Measurements from ENCODE around the gene IPCEF1.
"Not testable (repeated sequence)": the region's sequence is repeated elsewhere in the genome, so short reads cannot be mapped to it uniquely, and the experiment has no call there.

Gene IPCEF1

GRCh38 chr6:154219250-154219649 is 137.4 kb downstream of the IPCEF1 start:
- no peak for DNase-seq (ENCODE audit: low spot score)

GRCh38 chr6:154218787-154219186 is 137.8 kb downstream of the IPCEF1 start:
- no peak for DNase-seq (ENCODE audit: low spot score)

- no peak for DNase-seq (ENCODE audit: low spot score)
Observed at GRCh38 chr6:154218301-154218700, 138.3 kb downstream of the IPCEF1 start.

GRCh38 chr6:154213782-154214181 is 142.8 kb downstream of the IPCEF1 start:
- DNase-seq (ENCODE audit: low spot score): no peak

DNA sequence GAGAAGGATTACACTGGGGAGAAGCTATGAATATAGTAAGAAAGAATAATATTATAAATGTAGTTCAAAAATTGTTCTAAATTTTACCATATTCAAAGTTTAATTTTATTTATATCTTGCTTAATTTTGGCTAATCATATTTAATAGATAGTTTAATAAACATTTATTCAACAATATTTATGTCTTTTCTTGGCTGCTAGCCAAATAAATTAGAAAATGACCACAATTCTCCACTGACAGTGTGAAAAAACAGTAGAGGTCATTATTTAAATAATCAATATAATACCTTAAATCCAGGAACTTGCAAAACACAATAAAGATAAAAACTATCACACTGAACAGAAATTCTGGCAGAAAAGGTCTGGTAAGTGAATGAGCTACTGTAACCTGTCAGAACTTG is 145.9 kb downstream of the IPCEF1 start:
- DNase-seq (ENCODE audit: low spot score): no peak

- no peak for DNase-seq (ENCODE audit: low spot score)
Observed at GRCh38 chr6:154209555-154209954, 147.0 kb downstream of the IPCEF1 start.

DNA sequence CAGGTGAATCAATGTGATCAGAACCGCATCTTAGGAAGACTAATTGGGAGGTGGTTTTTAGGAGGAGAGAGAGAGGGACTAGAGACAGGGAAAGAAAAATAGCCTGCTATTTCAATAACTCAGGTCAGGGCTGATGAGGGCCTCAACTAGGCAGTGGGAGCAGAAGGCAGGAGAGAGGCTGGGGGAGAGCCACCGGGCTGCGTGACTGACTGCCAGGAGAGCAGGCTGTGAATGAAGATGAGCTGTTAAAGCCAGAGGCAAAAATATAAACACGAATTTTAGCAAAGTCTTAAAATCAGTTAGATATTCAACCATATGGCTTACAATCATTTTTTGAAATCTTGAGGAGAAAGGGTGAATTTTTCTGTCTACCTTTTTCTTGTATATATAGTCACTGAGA is 149.6 kb downstream of the IPCEF1 start:
- DNase-seq (ENCODE audit: low spot score): no peak

- no peak for DNase-seq (ENCODE audit: low spot score)
Observed at GRCh38 chr6:154206141-154206540, 150.5 kb downstream of the IPCEF1 start.

DNA sequence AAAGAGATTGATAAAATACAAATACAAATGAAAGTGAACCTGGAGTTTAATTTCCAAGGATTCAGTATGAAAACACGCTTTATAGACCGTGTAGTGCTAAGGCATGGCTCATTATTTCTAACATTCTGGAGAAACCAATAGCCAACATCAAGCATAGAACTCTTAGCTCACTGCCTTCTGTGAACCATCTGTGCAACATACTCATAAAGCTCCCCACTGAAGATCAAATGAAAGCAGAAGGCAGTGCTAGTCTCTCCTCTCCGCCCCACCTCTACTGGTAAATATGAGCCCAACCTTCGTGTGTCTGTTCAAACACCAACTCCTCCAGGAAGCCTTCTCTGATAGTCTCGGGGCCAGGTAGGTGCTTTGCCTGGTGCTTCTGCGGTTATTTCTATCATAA is 153.6 kb downstream of the IPCEF1 start:
- no peak for DNase-seq (ENCODE audit: low spot score)

DNA sequence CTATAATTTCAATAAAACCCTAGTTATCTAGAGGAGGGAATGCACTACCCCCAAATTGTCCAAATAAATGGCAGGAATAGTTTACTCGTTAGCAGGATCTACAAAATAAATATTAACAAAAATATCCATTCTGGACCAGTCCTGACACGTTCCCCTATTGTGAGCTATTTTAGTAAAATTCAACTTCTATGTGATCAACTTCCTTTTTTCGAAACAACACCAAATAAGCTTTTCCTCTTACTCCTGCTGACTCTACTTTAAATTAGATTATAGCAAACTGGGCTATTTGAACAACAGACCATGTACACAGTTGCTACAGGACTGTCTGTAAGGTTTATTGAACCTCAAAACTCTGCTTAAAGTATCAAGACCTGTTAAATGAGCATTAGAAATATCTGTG is 154.3 kb downstream of the IPCEF1 start:
- DNase-seq (ENCODE audit: low spot score): no peak

- not testable (repeated sequence) for DNase-seq (ENCODE audit: low spot score)
Observed at GRCh38 chr6:154201688-154202087, 154.9 kb downstream of the IPCEF1 start.

DNA sequence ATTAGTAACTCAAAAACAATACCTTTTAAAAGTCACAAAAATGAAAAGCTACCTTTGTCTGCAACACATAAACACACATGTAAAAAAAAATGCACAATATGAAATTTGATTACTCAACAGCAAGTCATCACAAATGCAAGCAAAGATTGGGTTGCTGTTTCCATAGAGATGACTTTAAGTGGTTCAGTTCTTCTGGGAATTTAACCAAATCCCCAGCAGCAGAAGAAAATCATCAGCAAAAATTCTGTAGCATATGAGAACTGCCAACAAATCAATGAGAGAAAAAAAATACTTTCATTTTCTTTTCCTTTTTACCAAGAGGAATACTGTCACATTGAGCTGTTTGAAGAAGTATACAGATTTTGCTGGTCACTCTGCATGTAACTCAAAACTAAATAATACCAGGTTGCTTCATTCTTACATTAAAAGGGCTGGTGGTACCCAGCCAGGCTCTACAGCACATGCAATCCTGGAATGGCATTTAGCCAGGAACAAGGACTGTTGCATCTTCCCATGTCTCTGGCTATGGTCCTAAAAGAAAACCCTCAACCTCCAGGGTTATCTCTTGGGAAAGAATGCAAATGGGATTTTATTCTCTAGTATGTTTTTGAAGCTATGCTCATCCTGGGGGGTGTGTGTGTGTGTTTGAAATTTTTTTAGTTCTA is 159.3 kb downstream of the IPCEF1 start:
- DNase-seq (ENCODE audit: low spot score): no peak

DNA sequence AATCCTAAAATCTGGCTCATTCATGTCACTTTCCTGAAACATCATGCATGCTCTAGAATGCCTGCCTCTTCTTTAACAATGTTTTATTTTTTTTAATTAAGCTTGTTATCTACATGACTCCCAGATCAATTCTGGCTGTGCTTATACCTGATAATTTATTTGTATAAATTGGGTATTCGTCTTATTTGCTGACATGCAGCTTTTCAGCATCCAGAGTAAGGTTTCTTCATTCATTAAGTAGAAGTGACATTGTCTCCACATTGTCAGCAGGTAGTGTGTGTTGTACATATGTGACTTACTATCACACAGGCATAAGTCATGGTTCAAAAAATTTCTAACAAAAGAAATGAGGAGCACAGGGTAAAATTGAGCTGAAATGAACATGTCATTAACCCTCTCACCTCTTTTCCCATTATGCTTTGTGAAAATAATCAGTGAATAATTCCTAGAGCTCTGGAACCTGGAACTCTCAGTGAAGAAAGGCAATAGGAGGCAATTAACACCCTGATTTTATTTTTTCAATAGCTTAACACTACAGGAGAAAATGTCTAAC is 160.2 kb downstream of the IPCEF1 start:
- no peak for DNase-seq (ENCODE audit: low spot score)

DNA sequence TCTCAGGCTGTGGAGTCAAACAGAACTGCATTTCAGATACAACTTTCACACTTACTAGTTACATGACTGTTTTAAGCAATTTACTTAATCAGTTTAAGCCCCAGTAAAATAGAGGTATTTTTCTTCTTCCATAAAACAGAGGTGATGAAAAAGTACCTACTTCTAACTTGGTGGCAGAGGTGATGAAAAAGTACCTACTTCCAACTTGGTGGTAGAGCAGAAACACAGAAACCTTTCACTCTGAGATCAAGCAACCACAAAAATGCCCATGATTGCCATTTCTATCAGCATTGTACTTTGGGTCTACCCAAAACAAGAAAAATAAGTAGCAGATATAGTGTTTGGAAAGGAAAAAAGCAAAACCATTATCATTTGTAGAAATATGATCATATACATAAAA is 168.9 kb downstream of the IPCEF1 start:
- DNase-seq (ENCODE audit: low spot score): no peak

DNA sequence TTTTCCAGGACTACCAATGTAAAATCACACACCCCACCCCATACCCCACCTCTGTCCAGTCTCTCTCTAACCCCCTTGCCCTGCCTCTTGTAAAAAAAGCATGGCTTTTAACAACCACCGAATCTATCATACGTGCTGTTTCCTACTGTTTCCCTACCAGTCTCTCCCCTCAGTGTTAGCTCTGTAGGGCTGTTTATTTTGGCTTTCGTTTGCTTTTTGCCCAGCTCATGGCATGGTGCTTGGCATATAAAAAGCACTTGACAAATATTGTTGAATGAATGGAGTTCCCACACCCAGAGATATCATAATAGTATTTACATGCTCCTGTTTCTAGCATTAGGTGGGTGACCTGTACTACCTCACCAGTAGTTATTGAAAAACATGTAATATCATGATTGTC is 169.4 kb downstream of the IPCEF1 start:
- DNase-seq (ENCODE audit: low spot score): no peak

DNA sequence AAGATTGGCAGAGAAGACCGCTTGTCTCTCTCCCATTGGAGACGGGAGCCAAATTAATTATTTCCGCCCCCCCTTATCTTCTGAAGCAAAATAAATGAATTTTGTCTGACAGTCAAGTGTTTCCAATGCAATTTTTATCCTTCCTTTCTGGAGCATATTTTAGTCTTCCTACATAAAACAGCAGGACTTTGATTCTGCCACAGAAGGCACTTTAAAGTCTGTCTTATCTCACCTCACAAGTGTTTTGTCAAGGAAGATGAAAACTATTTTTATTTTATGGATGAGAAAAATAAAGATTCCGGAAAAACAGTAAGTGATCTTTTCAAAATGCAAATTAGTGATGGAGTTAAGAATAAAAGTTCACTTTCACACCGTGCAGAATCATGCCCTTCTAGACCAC is 177.2 kb downstream of the IPCEF1 start:
- no peak for DNase-seq (ENCODE audit: low spot score)

GRCh38 chr6:154172393-154172792 is 184.2 kb downstream of the IPCEF1 start:
- DNase-seq (ENCODE audit: low spot score): not testable (repeated sequence)

GRCh38 chr6:154170106-154170505 is 186.5 kb downstream of the IPCEF1 start:
- no peak for DNase-seq (ENCODE audit: low spot score)

- DNase-seq (ENCODE audit: low spot score): no peak
Observed at GRCh38 chr6:154169193-154169847, 187.3 kb downstream of the IPCEF1 start.

GRCh38 chr6:154167126-154167525 is 189.5 kb downstream of the IPCEF1 start:
- no peak for DNase-seq (ENCODE audit: low spot score)

- DNase-seq (ENCODE audit: low spot score): no peak
Observed at GRCh38 chr6:154166140-154166539, 190.5 kb downstream of the IPCEF1 start.

- no peak for DNase-seq (ENCODE audit: low spot score)
Observed at GRCh38 chr6:154165478-154165877, 191.1 kb downstream of the IPCEF1 start.

DNA sequence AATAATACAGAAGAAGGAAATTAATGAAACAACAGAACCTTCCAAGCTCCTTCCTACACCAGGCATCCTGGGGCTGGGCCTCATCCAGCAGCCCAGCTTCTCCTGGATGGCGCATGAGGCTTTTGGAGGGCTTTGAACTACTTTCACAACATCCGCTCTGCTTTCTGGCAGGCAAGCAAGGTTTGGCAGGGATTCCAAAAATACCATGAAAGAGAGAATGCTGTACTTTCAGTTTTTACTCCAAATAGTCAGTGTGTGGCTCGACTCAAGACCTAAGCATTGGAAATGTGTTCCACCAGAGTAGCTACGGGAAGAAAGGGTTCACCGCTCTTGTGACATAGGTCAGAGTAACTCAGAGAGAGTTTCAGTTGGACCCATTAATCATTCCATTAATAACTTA is 192.2 kb downstream of the IPCEF1 start:
- DNase-seq (ENCODE audit: low spot score): no peak

DNA sequence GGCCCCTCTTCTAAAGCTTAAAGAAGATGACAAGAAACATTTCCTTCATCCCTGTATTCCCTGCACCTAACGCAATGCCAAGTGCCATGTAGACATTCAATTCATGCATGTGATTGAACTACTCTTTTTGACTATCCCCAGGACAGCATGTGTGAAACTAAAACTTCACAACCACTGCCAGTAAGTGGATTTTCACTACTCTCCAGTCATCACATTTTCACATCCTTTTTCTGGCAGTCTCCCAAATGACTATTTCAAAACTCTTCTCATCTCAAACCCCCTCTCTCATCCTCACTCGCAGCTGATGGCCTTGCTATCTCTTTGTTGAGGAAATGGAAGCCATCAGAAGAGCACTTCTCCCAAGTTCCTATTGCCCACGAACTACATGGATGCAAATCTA is 194.9 kb downstream of the IPCEF1 start:
- DNase-seq (ENCODE audit: low spot score): no peak

Data from LoVo (cell line).